GM12873 (cell line): Measurements from ENCODE around the gene ARFGAP3.

ENCODE experiments used
- CTCF ChIP-seq: IDR thresholded peaks from 2 replicates; pipeline ENCODE4 v1.5.1; 2012; ENCODE audit warnings: low read depth, mild to moderate bottlenecking, moderate library complexity, low read length, control low read depth; ENCODE audit not compliant: insufficient read depth; ENCODE audit errors: missing control alignments

ARFGAP3 gene

GRCh38 chr22:42895541-42895981 is 38.5 kb upstream of the ARFGAP3 start:
- no peak for TF ChIP-seq CTCF

GRCh38 chr22:42895087-42895486 is 38.0 kb upstream of the ARFGAP3 start:
- no peak for TF ChIP-seq CTCF

DNA sequence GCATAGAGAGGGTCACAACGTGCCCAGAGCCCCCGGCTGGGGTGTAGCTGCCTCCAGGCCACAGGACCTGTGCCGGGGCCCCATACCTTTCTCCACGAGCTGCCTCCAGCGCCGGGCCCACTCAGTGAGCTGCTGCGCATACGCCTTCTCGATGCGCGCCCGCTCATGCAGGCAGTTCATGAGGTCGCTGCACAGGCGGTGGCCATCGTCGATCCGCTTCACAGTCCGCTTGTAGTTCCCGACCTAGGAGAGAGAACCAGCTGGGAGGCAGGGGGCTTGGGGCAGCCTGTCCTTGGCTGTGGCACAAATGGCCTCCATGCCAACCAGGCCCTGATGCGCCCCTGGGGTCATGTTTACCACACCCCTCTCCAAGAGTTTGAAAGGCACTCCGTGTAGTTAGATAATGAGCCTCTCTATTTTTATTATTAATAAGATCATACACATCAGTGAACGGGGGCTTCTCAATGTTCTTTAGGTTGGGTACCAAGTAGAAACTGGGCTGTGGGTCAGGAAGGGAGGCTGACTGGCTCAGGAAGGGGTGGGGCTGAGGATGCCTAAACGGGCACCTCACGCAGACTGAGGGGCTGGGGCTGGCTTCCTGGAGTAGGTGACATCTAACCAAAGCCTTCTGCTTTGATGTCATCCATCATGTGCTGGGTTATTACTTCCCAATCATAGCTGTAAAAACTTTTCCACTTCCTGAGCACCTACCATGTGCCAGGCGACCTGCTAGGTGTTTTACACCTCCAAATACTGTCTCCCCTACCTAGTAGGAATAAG is 36.5 kb upstream of the ARFGAP3 start:
- no peak for TF ChIP-seq CTCF

DNA sequence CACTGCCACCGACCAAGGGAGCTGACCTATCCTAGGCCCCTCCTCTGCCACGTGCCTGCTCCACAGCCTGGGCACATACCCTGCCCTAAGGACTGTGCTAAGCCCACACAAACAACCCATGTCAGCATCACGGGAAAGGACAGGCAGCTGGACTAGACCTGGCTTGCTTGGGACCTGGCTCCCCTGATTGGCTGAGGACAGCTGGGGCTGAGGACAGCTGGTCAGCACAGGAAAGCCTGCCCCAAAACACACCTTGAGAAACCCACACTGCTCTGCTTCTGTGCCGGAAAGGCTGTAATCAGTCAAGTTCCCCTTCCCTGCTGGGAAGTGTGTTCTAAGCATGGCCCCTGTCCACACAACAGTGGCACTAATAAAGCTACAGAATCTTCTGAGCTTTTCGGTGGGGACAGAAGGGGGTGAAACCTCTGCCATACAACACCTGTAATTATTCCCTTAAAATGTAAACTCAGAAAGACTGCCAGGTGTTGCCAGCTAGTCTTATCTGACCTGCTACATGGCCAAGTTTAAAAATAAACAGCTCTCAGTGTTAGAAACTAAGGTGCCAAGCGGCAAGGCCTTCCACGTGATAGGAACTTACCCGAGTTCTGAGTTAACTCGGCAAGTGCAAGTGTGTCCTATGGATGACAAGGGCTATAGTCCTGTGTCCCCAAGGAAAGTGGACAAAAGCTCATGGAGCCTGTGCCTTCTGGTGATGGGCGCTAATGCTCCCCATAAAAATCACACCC is 35.7 kb upstream of the ARFGAP3 start:
- TF ChIP-seq CTCF, result no peak

DNA sequence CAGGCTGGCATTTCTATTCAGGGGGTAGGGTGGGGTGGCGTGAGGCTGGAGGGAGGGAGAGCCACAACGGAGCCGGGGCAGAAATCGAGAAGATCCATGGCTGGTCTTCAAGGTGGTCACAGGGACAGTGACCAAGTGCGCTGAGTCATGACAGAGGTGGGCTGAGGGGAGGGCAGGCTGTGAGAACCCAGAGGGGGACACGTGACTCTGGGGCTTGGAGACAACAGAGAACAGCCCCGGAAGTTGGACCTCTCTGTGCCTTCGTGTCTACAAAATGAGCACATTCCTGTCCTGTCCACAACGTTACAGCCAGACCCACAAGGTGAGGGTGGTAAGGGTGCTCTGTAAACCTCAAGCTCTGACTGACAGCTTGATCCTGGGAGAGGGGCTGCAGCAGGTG is 35.1 kb upstream of the ARFGAP3 start:
- TF ChIP-seq CTCF, result no peak

GRCh38 chr22:42891696-42892095 is 34.6 kb upstream of the ARFGAP3 start:
- no peak for TF ChIP-seq CTCF

- no peak for TF ChIP-seq CTCF
Measured at GRCh38 chr22:42891008-42891407, 33.9 kb upstream of the ARFGAP3 start.
